Purkinje cell (primary cell): ENCODE results near the gene SMARCA5. TPM values are rescaled to one million over a fixed set of nuclear protein-coding genes. Genes with fewer than 3 reads are reported as not detected.

Experiments used
- polyA plus RNA-seq: library from polyadenylated mRNA; unstranded; fragments of >200 nt; fragmentation: Nextera tagmentation; gene quantifications from 2 replicates; pipeline ENCODE4 v1.2.1, GENCODE V29; 2014

Gene SMARCA5
- polyA plus RNA-seq: 40.7 and 43.2 TPM in 2 replicates

GRCh38 chr4:143513314-143514168, at the start of gene SMARCA5:
Gene SMARCA5, plus strand, starts transcription at chr4:143513702. Its CDS starts 223 bp downstream, at chr4:143513925.

Other genes starting within 250 kb of the SMARCA5 start
- 2.4 and 2.8 TPM in 2 replicates for gene GAB1, start 176.8 kb upstream of the SMARCA5 start, polyA plus RNA-seq
- 0.32 TPM in 1 of 2 replicates, not detected in the other for gene FREM3, start 187.0 kb downstream of the SMARCA5 start, polyA plus RNA-seq